Suppressor macrophage treated with lipopolysaccharide for 1 hour (primary cell): ENCODE measurements around the gene GDPD2.

Experiments used
- DNase-seq, 3 donors: peaks; one replicate each; pipeline ENCODE4 v3.0.0-alpha.2; 2020 to 2022

GDPD2 gene

DNA sequence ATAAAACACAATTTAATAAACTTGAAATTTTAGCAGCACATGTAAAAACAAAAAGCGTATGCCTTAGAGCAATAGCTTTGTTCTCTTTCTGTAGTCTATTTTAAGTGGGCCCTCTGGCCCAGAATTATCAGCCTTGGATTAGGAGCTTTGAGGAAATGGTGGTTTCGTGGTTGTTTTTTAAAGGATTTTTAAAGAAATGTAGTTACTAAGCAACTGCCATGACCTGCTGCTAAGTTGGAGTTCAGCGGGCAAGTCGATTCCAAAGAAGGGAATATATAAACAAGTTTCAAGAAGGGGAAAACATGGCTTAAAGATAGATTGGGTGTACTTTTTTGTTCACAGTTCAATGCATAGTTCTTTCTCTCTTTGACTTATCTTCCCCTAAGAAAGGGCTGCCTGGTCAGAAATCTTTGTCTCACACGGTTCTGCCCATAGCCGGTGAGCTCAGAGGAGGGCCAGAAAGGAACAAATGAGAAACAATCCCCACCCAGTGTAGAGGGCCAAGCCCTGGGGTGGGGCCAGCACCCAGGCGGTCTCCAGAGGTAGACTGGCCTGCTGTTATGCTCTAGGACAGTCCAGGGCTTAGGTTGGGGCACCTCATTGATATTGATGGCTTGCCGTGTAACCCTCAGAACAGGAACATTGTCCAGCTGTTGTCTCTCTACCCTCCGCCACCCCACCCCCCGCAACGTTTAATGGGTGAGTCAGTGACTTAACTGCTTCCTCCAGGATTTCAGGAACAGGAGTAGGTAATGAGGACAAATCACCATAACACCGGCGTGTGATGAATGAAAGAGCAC is 54.0 kb downstream of the GDPD2 start:
- peak in 2 of 3 donors; percentile 21 to 23 for DNase-seq

DNA sequence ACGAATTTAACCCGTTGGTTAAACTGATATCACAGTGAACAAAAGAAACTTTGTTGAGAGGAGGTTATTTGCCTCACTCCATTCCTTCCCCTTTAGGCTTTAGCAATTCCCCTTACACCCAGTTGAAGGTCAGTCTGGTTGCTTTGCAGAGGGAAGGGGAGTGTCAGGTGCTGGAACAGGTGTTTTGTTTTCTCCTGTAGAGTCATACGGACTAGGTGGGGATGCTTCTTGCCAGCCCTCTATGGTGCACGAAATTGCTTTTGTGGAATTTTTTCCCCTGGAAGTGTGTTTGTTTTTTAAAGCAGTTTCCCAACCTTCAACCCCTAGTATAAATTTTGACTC is 54.6 kb downstream of the GDPD2 start:
- no peak for DNase-seq

- DNase-seq: no peak
These were observed 55.6 kb downstream of the GDPD2 start for GRCh38 chrX:70478526-70479245.

- peak in 2 of 3 donors; percentile 45 to 49 for DNase-seq
These were observed 56.3 kb downstream of the GDPD2 start for GRCh38 chrX:70479247-70479921.

DNA sequence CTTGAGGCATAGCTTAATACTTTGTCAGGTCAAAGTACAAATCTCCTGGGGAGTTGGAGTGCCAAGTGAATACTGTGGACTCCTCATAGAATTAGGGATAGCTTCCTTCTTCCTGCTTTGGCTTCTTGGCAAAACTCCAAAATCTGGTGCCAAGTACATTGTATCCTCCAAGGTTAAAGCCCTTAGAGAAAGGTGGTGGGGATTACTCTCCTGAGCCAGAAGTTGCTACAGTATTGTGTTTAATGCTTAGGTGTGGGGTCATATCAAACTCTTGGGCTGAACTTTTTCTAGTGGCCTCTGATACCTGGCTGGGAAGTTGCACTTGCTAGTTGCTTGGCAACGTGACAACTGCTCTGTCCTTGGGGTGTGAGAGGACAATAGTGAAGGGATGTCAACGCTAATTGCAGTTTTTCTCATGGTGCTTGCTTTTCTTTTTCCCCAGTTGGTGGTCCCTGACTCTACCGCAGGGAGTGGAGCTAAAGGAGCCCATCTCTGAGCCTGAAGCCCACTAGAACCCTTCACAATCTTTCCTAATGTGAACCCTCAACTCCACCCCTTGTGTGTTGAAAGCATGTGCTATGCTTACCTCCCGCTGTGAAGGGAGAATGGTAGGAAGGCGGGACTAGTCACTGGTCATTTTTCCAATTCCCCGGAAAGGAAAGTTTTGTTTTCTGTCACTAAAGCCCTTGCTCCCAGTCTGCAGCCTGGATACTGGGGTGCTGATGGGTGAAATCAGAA is 57.0 kb downstream of the GDPD2 start:
- DNase-seq: no peak

DNA sequence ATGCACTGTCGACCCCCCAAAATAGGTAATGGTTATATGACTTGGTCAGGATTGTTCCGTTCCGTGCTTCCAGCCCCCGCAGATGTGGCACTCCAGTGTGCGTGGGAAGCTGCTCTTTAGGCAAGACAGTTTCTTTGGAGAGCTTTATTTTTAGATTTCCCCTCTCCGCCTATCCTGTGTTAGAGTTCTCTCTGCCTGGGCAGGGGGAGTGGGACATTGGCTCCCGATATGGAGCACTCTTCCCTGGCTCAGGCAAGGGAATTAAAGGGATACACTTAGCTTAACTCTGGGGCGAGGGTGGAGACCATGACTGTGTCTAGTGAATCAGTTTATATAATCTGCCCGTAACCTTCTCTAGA is 57.5 kb downstream of the GDPD2 start:
- no peak for DNase-seq

- peak; percentile 58 to 72 (median 71) for DNase-seq
These were observed 58.6 kb downstream of the GDPD2 start for GRCh38 chrX:70481471-70482270.

DNA sequence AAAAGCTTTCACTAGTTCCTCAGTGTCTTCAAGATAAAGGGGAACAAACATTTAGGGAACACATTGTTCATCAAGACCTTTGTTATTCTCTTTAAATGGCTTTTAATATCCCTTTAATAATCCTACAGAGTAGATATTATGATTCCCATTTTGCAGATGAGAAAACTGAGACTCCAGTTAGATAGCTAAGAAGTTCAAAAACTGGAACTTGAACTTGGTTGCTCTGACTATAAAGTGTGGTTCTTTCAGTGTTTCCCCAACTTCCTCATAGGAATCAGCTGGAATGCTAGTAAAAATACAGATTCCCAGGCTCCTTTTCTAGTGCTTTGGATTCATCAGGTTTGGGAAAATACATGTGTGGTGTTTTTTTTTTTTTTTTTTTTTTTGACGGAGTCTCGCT is 59.2 kb downstream of the GDPD2 start:
- peak in 1 of 3 donors; percentile 14 for DNase-seq
